Measurements from ENCODE around the gene PNMT. TPM values are rescaled to one million over a fixed set of nuclear protein-coding genes. Genes with fewer than 3 reads are reported as not detected.

The PNMT gene
- total RNA-seq, 1 experiment from 2014 or later: not detected

DNA sequence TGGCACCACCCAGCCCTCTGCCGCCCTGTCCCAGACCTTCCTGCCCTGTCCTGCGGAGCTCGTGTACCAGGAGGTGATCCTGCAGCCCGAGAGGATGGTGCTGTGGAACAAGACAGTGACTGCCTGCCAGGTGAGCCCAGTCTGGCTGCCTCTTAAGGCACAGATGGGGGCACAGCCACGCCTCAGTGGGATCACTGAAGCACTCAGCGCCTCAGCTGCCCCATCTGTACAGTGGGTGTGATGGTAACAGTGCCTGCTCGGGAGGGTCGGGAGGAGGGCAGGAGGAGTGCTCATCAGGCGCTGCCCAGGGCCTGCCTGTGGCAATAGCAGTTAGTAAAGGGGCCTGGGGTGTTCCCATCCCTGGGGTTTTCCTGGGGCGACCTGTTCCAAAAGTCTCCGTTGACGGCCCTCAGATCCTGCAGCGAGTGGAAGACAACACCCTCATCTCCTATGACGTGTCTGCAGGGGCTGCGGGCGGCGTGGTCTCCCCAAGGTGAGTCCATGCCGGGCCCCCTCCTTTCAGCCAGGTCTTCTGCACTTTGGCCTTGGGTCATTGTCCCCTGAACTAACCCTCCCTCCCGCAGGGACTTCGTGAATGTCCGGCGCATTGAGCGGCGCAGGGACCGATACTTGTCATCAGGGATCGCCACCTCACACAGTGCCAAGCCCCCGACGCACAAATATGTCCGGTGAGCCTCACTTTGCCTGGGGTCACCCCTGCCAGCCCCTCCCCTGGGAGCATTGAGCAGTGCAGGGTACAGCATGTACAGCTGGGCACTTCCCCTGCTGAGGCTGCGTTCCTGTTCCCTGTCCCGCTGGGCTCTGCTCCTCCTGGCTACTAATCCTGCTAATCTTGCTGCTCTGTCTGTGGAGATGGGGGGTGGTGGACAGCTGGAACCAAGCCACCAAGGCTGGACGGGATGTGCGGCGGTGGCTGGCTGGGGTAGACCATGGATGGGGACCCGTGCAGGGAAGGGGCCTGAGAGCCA, 7.6 kb upstream of the PNMT start:
- no peak overlapping the region for H3K4me3 ChIP-seq
- peaks cover 17% of the 10 kb centered on the region for H3K36me3 ChIP-seq
- no peaks in the 10 kb centered on the region for H3K9me3 ChIP-seq
- no peaks in the 10 kb centered on the region for H3K27me3 ChIP-seq
- no peak for DNase-seq

DNA sequence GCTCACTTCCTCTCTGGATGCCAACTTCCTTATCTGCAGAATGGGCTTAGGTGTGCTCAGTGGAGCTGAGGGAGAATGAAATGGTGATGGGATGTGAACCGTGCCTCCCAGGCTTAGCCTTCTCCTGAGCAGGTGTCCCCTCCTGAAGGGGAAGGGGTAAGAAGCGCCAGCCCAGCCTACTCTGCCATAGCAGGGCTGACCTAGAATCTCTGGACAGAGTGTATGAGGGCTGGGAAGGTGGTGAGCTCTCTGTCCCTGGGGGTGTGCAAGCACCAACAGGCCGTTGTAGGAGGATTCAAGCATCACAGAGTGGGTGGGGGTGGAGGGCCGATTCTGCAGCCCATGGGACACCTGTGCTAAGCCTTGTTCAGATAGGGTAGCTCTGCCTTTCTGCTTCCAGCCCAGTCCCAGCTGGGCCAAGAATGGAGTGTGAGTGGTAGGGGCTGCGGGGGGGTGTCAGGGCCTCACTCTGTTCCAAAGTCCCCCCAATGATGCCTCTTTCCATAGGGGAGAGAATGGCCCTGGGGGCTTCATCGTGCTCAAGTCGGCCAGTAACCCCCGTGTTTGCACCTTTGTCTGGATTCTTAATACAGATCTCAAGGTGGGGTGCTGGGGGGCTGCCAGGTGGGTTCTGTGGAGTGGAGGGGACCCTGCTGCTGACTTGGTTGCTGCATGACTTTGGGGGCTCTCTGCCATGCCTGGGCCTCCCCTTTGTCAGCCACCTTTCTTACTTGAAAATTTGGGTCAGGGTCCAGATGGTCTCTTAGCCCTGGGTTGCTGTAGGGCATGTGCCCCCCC, 6.3 kb upstream of the PNMT start:
- no peak for DNase-seq
- Histone ChIP-seq H3K36me3 (peaks cover 17% of the 10 kb centered on the region), H3K27me3 (no peaks in the 10 kb centered on the region), H3K9me3 (no peaks in the 10 kb centered on the region), H3K4me3 (no peak overlapping the region)

DNA sequence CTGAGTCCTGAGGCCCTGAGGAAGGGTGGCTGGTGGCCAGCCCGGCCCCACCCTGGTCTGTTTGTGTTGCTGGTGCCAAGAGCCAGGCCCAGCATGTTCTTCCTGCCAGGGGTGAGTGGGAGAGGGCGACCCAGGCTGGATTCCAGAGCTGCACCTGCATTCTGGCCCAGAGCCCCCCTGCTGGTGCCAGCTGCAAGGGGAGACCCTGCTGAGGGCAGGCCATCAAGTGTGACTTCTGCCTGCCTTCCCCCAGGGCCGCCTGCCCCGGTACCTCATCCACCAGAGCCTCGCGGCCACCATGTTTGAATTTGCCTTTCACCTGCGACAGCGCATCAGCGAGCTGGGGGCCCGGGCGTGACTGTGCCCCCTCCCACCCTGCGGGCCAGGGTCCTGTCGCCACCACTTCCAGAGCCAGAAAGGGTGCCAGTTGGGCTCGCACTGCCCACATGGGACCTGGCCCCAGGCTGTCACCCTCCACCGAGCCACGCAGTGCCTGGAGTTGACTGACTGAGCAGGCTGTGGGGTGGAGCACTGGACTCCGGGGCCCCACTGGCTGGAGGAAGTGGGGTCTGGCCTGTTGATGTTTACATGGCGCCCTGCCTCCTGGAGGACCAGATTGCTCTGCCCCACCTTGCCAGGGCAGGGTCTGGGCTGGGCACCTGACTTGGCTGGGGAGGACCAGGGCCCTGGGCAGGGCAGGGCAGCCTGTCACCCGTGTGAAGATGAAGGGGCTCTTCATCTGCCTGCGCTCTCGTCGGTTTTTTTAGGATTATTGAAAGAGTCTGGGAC, 5.5 kb upstream of the PNMT start:
- Histone ChIP-seq H3K9me3 (no peaks in the 10 kb centered on the region), H3K27me3 (no peaks in the 10 kb centered on the region), H3K4me3 (no peak overlapping the region), H3K36me3 (peaks cover 17% of the 10 kb centered on the region)
- peak; percentile 38 for DNase-seq

DNA sequence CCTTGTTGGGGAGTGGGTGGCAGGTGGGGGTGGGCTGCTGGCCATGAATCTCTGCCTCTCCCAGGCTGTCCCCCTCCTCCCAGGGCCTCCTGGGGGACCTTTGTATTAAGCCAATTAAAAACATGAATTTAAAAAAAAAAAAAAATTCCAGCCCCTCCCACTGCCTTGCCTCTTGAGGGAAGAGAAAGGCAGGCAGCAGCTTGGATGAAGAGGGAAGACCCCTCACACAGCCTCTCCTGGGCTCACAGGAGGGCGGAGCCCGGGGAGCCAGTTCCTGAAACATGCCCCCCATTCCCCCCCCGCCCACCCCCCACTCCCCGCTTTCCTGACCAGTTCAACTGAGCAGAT, 4.9 kb upstream of the PNMT start:
- DNase-seq: no peak
- H3K36me3 ChIP-seq: peaks cover 17% of the 10 kb centered on the region
- no peaks in the 10 kb centered on the region for H3K9me3 ChIP-seq
- H3K4me3 ChIP-seq: no peak overlapping the region
- no peaks in the 10 kb centered on the region for H3K27me3 ChIP-seq

DNA sequence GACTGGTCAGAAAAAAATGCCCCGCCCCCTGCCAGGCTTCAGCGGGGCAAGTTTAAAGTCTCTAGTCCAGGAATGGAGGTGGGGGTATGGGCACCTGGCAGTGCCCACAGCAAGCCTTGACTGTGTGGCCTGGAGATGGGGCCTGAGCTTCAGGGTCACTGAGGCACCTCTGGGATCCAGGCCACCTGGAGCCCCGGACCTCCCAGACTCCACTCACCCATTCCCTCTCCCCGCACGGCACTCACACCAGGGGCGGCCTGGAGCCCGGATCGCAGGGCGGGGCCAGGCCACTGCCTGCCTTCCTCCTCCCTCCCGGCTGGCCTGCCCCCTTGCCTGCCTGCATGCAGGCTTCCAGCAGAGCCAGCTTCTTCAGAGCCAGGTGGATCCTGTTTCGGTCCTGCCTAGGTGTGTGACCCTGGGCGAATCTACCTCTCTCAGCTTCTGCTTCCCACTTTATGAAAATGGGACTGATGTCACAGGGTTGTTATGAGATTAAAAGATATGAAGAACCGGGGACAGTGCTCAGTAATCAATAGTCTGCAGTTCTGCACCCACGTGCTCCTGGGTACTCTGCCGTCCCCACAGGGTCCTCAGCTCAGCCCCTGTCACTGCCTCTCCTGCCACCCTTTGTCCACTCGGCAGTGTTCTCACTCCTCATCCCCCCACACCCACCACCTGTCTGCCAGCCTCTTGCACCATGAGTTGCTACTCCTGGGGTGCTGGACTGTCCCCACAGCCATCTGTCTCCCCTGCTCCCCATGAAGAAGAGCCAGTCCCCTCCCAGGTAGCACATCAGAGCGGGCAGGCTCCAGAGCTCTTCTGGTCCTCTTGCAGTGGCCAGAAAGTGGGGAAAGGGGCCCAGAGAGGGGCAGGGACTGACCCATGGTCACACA, 4.3 kb upstream of the PNMT start:
- Histone ChIP-seq H3K27me3 (no peaks in the 10 kb centered on the region), H3K36me3 (peaks cover 17% of the 10 kb centered on the region), H3K4me3 (no peak overlapping the region), H3K9me3 (no peaks in the 10 kb centered on the region)
- no peak for DNase-seq

DNA sequence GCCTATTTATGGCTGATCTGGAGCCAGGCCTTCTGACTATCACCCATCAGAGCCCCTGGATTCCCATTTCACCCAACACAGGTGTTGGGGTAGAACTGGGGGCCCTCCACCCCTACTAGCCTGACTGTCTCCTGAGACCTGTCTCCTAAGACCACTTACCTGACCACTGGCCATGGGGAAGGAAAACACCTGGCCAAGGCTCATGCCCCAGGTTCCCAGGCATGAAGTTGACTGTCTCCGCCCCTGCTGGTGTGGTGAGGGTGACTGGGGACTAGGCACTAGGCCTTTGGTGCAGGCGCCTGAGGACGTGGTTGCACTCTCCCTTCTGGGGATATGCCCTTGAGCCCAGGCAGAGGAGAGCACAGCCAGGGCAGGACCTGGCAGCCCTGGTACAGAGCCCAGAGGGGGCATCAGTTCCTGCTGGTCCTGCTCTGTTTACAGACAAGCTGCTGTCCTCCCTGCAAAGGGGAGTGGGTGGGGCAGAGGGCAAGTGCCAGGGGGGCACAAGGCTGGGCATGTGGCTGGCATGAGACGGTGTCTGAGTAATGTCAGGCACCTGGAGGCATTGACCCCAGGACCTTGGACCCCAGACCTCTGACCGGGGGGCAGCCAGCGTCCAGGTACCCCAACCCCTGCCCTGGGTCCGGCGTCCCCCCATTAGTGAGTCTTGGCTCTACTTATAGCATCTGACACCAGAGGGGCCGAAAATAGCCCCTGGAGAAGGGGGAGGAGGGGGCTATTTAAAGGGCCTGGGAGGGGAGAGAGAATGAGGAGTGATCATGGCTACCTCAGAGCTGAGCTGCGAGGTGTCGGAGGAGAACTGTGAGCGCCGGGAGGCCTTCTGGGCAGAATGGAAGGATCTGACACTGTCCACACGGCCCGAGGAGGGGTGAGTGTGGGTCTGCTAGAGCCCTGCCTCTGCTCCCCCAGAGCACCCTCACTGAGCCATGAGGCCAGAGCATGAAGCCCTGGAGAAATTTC, 3.4 kb upstream of the PNMT start, which contains the start of gene TCAP:
TCAP (plus strand) TSS at position 769 of the 981 bp plus-strand sequence; CDS start at position 780, 11 bp downstream.
- Histone ChIP-seq H3K27me3 (no peaks in the 10 kb centered on the region), H3K9me3 (no peaks in the 10 kb centered on the region), H3K4me3 (no peak within 1 kb of the TSS), H3K36me3 (peaks cover 17% of the 10 kb centered on the region)
- DNase-seq: no peak

DNA sequence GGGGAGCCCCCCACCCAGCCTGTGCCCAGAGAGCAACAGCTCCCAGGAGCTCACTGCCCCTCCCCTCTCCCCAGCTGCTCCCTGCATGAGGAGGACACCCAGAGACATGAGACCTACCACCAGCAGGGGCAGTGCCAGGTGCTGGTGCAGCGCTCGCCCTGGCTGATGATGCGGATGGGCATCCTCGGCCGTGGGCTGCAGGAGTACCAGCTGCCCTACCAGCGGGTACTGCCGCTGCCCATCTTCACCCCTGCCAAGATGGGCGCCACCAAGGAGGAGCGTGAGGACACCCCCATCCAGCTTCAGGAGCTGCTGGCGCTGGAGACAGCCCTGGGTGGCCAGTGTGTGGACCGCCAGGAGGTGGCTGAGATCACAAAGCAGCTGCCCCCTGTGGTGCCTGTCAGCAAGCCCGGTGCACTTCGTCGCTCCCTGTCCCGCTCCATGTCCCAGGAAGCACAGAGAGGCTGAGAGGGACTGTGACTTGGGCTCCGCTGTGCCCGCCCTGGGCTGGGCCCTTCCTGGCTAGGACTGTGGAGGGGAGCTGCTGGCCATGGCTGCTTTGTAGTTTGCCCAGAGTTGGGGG, 2.5 kb upstream of the PNMT start:
- H3K27me3 ChIP-seq: no peaks in the 10 kb centered on the region
- peak; percentile 46 for DNase-seq
- no peak overlapping the region for H3K4me3 ChIP-seq
- H3K36me3 ChIP-seq: peaks cover 11% of the 10 kb centered on the region
- no peaks in the 10 kb centered on the region for H3K9me3 ChIP-seq

DNA sequence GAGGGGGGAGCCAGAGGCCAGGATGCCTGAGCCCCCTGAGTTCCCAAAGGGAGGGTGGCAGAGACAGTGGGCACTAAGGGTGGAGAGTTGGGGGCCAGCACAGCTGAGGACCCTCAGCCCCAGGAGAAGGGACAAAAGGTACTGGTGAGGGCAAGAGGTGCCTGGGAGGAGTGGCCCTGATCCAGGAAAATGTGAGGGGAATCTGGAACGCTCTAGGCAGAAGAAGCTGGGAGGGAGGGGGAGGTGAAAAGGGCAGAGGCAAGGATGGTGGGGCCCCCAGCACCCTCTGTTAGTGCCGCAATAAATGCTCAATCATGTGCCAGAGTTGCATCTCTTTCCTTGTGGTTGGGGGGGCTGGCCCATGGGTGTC, 2.0 kb upstream of the PNMT start:
- no peak overlapping the region for H3K4me3 ChIP-seq
- peaks cover 9% of the 10 kb centered on the region for H3K36me3 ChIP-seq
- DNase-seq: peak; percentile 28
- H3K9me3 ChIP-seq: no peaks in the 10 kb centered on the region
- H3K27me3 ChIP-seq: no peaks in the 10 kb centered on the region

DNA sequence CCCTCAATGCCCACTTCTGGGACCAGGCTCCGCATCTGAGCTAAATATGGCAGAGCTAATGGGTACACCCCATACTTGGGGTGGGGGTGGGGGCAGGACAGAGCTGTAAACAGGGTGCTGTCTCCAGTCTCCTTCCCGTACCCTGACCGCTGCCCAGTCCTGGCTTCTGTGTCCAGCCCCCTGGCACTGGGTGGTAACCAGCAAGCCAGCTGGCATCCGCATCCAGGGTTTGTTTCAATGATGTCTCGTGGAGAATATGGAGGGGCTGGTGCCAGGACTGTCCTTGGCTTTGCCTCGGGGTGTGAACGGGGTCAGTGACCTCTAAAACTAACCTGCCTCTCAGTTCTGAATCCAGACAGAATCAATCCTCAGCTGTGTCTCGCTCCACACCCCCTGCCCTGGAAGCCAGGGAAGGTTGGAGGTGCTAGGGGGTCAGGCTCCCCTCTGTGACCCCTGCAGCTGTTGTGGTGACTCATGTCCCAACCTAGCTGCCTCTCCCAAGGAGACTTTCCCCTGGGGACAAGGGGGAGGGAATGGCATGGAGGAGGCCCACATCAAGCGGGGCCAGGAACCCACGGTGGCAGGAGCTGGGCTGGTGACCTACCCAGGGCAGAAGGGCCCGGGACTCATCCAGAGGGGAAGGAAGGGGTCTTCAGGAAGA, 1.5 kb upstream of the PNMT start:
- H3K9me3 ChIP-seq: no peaks in the 10 kb centered on the region
- no peak overlapping the region for H3K4me3 ChIP-seq
- peak; percentile 79 for DNase-seq
- peaks cover 9% of the 10 kb centered on the region for H3K36me3 ChIP-seq
- no peaks in the 10 kb centered on the region for H3K27me3 ChIP-seq

DNA sequence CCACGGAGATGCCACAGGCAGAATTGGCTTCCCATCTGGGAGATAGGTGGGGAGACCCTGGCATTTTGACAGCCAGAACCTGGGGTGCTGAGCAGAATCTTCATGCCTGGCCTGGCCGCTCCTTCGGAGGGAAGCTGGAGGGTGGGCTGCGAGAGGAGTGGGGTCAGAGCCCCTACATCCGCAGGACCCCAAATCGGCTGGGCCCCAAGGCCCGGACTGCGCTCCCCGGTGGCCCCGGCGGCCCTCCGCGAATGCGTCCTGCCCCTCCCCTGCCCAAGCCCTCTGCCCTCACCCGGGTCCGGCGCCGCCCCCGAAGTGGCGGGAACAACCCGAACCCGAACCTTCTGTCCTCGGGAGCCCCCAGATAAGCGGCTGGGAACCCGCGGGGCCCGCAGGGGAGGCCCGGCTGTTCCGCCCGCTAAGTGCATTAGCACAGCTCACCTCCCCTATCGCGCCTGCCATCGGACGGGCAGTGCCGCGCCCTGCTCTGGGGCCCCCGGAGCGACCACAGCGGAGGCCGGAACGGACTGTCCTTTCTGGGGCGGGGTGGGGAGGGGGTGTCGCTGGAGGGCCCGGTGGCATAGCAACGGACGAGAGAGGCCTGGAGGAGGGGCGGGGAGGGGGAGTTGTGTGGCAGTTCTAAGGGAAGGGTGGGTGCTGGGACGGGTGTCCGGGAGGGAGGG, 850 bp upstream of the PNMT start:
- peaks cover 4% of the 10 kb centered on the region for H3K36me3 ChIP-seq
- H3K9me3 ChIP-seq: no peaks in the 10 kb centered on the region
- H3K27me3 ChIP-seq: no peaks in the 10 kb centered on the region
- no peak overlapping the region for H3K4me3 ChIP-seq
- DNase-seq: no peak

DNA sequence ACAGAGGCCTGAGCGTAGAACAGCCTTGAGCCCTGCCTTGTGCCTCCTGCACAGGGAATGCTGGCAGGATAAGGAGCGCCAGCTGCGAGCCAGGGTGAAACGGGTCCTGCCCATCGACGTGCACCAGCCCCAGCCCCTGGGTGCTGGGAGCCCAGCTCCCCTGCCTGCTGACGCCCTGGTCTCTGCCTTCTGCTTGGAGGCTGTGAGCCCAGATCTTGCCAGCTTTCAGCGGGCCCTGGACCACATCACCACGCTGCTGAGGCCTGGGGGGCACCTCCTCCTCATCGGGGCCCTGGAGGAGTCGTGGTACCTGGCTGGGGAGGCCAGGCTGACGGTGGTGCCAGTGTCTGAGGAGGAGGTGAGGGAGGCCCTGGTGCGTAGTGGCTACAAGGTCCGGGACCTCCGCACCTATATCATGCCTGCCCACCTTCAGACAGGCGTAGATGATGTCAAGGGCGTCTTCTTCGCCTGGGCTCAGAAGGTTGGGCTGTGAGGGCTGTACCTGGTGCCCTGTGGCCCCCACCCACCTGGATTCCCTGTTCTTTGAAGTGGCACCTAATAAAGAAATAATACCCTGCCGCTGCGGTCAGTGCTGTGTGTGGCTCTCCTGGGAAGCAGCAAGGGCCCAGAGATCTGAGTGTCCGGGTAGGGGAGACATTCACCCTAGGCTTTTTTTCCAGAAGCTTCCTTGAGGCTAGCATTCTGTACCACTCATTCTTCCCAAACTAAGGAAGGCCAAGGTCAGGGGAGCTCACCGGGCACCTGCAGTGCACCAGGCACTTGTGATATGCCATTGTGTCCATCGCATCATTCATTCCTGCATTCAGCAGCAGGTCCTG, 1.9 kb downstream of the PNMT start:
- Histone ChIP-seq H3K27me3 (no peaks in the 10 kb centered on the region), H3K4me3 (no peak overlapping the region), H3K9me3 (no peaks in the 10 kb centered on the region), H3K36me3 (no peaks in the 10 kb centered on the region)
- DNase-seq: no peak

DNA sequence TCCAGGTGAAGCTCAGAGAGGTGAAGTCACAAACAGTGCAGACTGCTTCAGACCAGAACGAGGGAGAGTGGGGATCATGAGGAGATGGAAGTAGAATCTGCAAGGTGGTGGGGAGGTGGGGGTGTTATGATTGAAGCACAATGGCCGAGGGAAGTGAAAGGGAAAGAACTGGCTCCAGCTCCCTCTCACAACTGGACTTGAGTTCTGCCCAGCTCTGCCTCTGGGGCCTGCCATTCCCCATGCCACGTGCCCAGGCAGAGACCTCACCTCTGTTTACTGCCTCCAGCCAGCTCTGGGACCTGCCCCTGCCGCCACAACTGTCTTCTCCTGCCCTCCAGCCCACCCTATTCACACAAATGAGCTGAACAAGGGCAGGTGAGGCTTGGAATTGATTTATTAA, 2.5 kb downstream of the PNMT start:
- DNase-seq: no peak
- no peaks in the 10 kb centered on the region for H3K9me3 ChIP-seq
- H3K36me3 ChIP-seq: no peaks in the 10 kb centered on the region
- H3K27me3 ChIP-seq: no peaks in the 10 kb centered on the region
- no peak overlapping the region for H3K4me3 ChIP-seq

All from MG63 (cell line).